Nephron (organoid): ENCODE data around the gene DCPS.
A peak's percentile ranks its signal among the peaks of the same experiment; 100 is the strongest.
"Not testable (repeated sequence)": the region's sequence is repeated elsewhere in the genome, so short reads cannot be mapped to it uniquely, and the experiment has no call there.

Experiments used
- H3K27ac Mint-ChIP-seq, 3 experiments: 2 replicates each; pipeline ENCODE4 v1.8.0; 2020; ENCODE audit warnings: mixed read lengths in 3 of 3, mild to moderate bottlenecking in 2 of 3, moderate library complexity in 1 of 3
- H3K27me3 Mint-ChIP-seq: 2 replicates; pipeline ENCODE4 v1.8.0; 2021; ENCODE audit warnings: low read depth, mild to moderate bottlenecking, moderate library complexity, mixed read lengths
- H3K36me3 Mint-ChIP-seq: 2 replicates; pipeline ENCODE4 v1.8.0; 2020; ENCODE audit warnings: low read depth, mixed read lengths
- H3K4me1 Mint-ChIP-seq: 2 replicates; pipeline ENCODE4 v1.8.0; 2020; ENCODE audit warnings: mixed read lengths
- H3K4me3 Mint-ChIP-seq, 3 experiments: 2 replicates each; pipeline ENCODE4 v1.8.0; 2020; ENCODE audit warnings: mild to moderate bottlenecking in 3 of 3, mixed read lengths in 3 of 3, moderate library complexity in 2 of 3
- H3K9me3 Mint-ChIP-seq: 2 replicates; pipeline ENCODE4 v1.8.0; 2020; ENCODE audit warnings: mixed read lengths
- TF ChIP-seq, protein P1 (sequence below), 3 experiments: fragments of 200-600 bp; sonication (generic); IDR thresholded peaks; one replicate each; pipeline ENCODE4 v1.5.0; 2021; ENCODE audit warnings: antibody characterized with exemption in 3 of 3; ENCODE audit not compliant: unreplicated experiment in 3 of 3

DCPS gene

DNA sequence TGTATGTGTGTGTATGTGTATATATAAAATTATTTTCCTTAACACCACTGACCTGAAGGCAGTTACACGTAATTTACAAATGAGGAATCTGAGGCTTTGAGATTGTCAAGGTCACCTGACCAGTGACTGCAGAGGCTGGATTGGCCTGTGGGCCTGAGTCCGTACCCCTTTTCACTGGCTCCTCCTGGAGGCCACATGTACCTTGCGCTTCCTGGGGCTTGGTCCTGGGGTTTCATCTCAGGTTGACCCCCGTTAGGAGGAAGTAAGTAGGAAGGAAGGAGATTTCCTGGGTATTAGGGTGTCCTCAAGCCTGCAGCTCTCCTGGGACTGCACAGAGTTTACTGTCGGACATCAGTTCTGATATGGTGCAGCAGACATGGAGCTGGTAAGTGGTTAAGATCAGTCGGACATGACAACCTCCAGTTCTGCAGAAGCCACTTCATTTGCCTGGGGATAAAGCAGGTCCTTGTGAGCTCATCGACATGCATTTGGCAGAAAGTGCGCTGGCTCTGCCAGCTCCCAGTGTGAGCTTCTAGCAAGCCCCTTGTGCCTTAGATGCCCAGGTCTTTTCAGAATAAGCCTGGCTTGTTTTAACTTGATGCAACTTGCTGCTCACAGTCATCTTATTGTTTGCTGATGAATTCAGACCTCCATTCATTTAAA is 88.2 kb downstream of the DCPS start:
- no peaks in the 10 kb centered on the region for H3K27me3 Mint-ChIP-seq
- no peak overlapping the region for H3K4me3 Mint-ChIP-seq
- H3K27ac Mint-ChIP-seq: peak overlapping the region; percentile 18 to 89 (median 86)
- H3K9me3 Mint-ChIP-seq: no peaks in the 10 kb centered on the region
- H3K36me3 Mint-ChIP-seq: no peaks in the 10 kb centered on the region
- peaks cover 63% of the 10 kb centered on the region for H3K4me1 Mint-ChIP-seq
- TF ChIP-seq, protein P1, sequence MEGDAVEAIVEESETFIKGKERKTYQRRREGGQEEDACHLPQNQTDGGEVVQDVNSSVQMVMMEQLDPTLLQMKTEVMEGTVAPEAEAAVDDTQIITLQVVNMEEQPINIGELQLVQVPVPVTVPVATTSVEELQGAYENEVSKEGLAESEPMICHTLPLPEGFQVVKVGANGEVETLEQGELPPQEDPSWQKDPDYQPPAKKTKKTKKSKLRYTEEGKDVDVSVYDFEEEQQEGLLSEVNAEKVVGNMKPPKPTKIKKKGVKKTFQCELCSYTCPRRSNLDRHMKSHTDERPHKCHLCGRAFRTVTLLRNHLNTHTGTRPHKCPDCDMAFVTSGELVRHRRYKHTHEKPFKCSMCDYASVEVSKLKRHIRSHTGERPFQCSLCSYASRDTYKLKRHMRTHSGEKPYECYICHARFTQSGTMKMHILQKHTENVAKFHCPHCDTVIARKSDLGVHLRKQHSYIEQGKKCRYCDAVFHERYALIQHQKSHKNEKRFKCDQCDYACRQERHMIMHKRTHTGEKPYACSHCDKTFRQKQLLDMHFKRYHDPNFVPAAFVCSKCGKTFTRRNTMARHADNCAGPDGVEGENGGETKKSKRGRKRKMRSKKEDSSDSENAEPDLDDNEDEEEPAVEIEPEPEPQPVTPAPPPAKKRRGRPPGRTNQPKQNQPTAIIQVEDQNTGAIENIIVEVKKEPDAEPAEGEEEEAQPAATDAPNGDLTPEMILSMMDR (IDR thresholded peaks at IDR 0.05; ENCODE audit: unreplicated experiment in 3 of 3): no peak

DNA sequence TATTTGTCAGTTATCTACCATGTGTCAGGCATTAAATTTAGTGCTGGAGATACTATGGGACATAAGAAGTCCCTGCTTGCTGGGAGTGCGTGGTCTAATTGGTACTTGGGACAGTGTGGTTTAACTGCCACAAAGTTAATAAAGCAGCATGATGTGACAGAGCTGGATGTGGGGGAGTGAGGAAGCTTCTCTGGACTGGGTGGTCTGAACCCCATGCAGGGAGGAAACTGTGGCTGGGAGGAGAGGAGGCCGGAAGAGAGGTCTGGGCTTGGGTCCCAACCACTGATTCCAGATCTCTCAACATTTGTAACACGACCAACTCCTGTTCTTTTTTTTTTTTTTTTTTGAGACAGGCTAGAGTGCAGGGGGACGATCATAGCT is 88.8 kb downstream of the DCPS start:
- Mint-ChIP-seq H3K27ac (peak overlapping the region; percentile 18 to 89 (median 86)), H3K27me3 (no peaks in the 10 kb centered on the region), H3K9me3 (no peaks in the 10 kb centered on the region), H3K36me3 (no peaks in the 10 kb centered on the region), H3K4me3 (no peak overlapping the region), H3K4me1 (peaks cover 68% of the 10 kb centered on the region)
- TF ChIP-seq, protein P1 (IDR thresholded peaks at IDR 0.05; ENCODE audit: unreplicated experiment in 3 of 3): no peak

DNA sequence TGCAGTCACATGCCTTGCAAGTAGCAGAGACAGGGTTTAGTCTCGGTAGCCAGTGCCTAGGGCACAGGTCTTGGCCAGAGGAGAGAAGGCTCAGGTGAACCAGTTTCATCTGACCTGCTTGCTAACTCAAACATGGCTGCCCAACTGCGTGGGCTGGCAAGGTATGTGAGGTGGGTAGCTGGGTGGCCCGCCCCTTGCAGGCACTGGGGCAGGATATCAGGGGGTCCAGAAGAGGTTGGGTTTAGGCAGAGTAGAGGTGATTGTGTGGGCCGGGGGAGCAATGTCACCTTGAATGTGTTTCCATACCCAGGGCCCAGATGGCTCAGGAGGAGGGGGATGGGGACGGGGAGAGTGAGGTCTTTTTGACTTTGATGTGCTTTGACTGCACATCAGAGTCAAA is 89.3 kb downstream of the DCPS start:
- TF ChIP-seq, protein P1 (IDR thresholded peaks at IDR 0.05; ENCODE audit: unreplicated experiment in 3 of 3): no peak

DNA sequence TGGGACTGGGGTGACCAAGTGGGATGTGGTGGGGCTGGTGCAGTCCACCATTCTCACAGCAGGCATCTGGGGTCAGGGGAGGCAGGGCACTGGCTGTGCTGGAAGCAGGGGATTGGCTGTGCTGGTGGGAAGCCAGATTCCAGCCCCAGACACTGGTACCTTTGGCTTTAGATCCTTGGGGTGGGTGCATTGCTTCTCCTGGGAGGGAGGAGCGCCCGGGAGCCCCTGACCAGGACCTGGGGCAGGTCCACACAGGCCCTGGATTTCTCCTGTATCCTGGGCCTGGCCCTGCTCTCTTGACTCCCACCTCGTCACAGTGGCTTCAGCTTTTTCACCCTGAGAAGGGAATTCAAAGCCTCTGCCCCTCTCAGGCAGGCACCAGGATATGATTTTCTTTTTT is 90.2 kb downstream of the DCPS start:
- TF ChIP-seq, protein P1 (IDR thresholded peaks at IDR 0.05; ENCODE audit: unreplicated experiment in 3 of 3): no peak
- Mint-ChIP-seq H3K27ac (no peak overlapping the region), H3K4me1 (peaks cover 63% of the 10 kb centered on the region), H3K9me3 (no peaks in the 10 kb centered on the region), H3K27me3 (no peaks in the 10 kb centered on the region), H3K36me3 (no peaks in the 10 kb centered on the region), H3K4me3 (no peak overlapping the region)

More for the DNA sequence above, 89.3 kb downstream of the DCPS start:
- H3K4me3 Mint-ChIP-seq: no peak overlapping the region
- no peaks in the 10 kb centered on the region for H3K27me3 Mint-ChIP-seq
- H3K27ac Mint-ChIP-seq: peak overlapping the region in 1 of 3 experiments; percentile 86
- peaks cover 66% of the 10 kb centered on the region for H3K4me1 Mint-ChIP-seq
- H3K9me3 Mint-ChIP-seq: no peaks in the 10 kb centered on the region
- no peaks in the 10 kb centered on the region for H3K36me3 Mint-ChIP-seq

DNA sequence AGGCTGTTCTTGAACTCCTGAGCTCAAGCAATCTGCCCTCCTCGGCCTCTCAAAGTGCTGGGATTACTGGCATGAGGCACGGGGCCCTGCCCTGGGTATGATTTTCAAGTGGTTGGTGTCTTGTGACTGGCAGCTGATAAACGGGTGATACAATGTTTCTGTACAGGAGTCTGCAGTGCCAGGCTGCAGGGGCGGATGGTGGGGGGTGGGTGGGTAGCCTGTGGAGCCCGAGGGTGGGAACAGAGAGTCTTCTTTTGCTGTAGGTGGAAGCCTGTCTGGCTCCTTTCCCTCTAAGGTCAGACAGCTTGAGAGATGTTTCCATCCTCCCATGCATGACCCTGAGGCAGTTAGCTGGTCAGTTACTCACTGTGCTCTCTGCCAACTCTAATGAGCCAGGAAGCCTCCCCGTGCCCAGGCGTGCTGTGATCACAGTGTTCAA is 90.8 kb downstream of the DCPS start:
- peaks cover 59% of the 10 kb centered on the region for H3K4me1 Mint-ChIP-seq
- not testable (repeated sequence) for H3K4me3 Mint-ChIP-seq, H3K27ac Mint-ChIP-seq, H3K27me3 Mint-ChIP-seq, H3K36me3 Mint-ChIP-seq, H3K9me3 Mint-ChIP-seq
